Measurements from ENCODE around the gene TRIM63.

GRCh38 chr1:26014179-26014578, 53.3 kb downstream of the TRIM63 start:
- TF ChIP-seq SUZ12 (IDR thresholded peaks at IDR 0.05; ENCODE audit: extremely low read depth, insufficient read depth, insufficient read length) (no peak), YY1 (IDR thresholded peaks at IDR 0.05; ENCODE audit: insufficient read depth, insufficient read length) (no peak)
